ENCODE measurements around the gene GRID2.
"Not testable (repeated sequence)": the region's sequence is repeated elsewhere in the genome, so short reads cannot be mapped to it uniquely, and the experiment has no call there.

The GRID2 gene

DNA sequence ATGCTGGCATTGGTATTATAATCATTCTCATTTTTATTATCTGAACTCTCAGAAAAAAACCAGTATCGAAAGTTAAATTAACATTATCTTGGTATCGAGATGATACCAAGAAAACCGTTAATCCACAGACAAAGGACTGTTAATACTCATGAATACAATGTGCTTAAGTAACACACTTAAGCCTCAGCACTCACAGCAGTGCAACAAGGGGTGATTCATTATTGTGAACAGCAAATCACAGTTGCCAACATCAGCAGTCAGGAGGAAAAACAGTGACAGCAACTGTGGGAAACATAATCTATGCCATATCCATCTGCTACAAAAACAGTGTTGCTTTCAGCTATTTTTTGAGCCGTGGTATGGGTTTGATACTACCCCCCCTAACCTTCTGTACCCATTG lies 1313.8 kb downstream of the GRID2 start:
- DNase-seq: no peak

DNA sequence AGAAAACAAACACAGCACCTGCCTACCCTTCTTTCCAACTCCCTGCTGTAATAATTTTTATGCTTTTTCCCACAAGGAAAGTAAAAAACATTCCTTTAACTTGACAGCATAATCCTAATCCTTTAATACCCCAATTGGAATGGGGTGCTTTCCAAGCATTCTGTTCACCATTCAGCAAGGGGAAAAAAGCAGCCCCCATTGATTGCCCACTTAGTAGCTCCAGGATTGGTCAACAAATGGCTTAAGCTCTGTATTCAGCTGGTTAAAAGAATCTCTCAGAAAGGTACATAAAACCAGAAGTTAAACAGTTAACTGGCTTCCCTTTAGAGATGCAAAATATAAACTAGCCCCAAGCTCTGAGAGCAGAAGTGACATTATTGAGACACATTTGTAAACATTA lies 1330.0 kb downstream of the GRID2 start:
- DNase-seq: no peak

DNA sequence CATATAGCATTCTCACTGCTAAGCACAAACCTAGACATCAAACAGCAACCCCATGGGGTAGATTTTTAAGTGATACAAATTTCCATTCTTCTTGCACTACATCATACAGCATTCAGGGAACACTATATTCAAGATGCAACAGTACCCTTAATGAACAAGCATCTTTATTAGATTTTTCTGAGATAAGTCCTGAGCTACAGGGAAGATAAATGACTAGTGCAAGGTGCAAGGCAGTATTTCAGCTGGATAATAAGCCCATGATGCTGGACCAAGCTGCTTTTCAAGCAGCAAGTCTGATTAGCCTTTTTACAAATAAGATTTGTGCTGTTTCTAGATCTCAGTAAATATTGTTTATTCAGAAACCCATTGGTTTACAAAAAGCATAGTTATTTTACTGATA lies 1332.2 kb downstream of the GRID2 start:
- DNase-seq: no peak

- DNase-seq: no peak
These were observed 1341.4 kb downstream of the GRID2 start for GRCh38 chr4:93645120-93645519.

DNA sequence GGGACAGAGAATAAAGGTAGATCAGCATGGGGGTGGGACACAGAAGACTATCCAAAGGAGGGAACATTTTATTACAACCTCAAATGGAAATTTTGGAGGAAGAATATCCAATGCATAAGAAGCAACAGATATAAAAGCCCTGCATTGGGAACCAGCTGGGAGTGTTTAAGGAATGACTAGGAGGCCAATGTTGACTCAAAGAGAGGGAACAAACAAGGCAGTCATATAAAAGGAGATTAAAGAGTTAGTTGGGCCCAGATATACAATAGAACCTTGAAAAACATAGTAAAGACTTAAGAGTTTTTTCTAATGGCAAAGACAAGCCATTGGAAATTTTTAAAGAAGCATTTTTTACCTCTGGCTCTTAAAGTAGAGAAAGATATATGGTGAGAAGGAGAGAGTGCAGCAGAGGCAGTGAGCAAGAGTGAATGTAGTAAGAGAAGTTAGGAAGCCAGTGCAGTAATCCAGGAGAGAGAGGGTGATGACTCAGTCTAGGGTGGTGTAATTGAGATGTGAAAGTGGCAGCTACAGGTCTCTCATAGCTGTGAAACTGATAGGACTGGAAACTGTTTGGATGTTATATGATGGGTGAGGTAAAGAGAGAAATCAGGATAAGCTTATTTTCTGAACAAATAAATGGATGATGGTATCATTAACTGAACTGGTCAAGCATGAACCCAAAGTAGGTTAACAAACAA lies 1342.6 kb downstream of the GRID2 start:
- DNase-seq: no peak

- no peak for DNase-seq
These were observed 1344.5 kb downstream of the GRID2 start for GRCh38 chr4:93648258-93648657.

DNA sequence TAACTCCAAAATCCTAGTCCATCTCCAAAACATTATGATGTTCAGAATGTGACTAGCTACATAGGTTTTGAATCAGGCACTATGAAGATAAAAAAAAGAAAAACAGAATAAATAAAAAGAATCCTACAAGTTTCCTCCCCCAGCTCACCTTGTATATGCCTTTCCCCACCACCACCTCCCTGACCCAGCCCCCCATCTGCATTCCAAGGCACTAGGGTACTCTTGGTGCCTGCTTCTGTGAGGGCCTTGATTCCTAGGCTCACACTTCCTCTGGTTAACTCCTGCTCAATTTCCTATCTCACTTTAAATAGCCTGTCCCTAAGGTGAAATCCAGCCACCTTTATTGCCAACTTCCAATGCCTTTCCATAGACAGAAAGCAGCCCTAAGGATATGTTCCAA lies 1346.1 kb downstream of the GRID2 start:
- DNase-seq: no peak

DNA sequence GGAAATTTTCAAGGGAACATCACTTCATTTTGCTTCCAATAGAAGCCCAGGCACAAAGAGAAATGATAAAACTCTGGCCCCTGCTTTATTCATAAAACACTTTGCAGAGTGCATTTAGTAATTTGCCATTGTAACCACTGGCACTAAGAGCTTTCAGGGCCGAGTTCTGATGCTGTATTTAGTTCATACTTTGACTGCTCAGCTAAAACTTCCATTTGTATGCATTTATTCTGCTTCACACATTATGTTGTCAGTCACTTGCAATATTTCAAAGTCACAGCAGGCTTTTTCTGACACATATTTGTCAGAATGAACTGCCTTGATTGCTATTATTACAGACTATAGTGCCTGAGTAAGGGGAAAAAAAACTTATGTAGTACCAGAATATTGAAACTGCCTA lies 1350.4 kb downstream of the GRID2 start:
- DNase-seq: no peak

DNA sequence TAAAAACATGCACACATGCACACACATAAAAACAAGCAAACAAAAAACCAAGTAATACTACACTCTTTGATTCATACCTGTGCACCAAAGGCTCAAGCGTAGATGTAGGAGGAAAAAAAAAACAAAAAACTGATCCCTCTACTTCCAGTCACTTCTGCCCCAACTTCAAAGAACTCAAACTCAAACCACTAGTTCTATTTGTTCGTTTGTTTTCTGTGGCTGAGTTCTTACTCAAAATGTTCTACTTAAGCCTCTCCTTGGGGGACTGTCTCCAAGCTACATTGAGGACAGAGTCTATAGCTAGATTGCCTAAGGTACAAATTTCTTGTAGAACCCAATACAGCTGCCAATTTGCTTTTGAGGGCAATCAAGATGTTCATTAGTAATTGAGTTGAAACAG lies 1353.8 kb downstream of the GRID2 start:
- no peak for DNase-seq

GRCh38 chr4:93658443-93658842 lies 1354.7 kb downstream of the GRID2 start:
- DNase-seq: no peak

DNA sequence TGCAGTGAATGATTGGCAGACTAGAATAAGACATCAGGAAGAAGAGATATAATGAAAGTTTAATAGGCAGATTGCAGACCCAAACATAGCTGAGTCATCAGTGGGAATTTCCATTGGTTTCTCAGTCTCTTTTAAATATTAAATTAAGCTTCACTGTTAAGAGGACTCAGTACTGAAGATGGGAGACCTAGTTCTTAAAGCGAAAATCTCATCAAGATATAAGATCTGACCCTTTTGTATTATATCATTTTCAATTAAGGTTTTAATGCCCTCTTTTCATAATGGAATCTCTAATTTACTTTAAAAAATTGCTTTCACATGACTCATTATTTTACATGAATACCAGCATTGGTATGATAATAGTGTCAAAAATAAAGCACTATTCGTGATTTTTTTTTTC lies 1355.9 kb downstream of the GRID2 start:
- DNase-seq: no peak

- DNase-seq: no peak
These were observed 1356.3 kb downstream of the GRID2 start for GRCh38 chr4:93660036-93660435.

DNA sequence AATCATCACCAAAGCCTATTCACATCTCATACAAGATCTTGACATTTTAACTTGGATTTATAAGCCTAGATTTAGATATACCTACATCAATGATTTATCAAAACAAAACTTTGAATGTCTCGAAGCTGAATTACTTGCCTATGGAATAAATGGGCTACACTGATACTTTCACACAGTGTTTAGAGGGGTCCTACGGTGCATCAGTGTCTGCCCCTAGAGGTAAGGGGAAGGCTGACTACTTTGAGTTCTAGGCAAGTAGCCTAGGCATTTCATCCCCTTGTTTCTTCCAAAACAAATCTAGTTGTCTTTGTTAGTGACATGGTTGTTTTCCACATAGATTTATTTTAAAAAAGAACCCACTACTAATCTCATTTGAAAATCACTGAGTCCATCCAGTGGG lies 1366.7 kb downstream of the GRID2 start:
- no peak for DNase-seq

DNA sequence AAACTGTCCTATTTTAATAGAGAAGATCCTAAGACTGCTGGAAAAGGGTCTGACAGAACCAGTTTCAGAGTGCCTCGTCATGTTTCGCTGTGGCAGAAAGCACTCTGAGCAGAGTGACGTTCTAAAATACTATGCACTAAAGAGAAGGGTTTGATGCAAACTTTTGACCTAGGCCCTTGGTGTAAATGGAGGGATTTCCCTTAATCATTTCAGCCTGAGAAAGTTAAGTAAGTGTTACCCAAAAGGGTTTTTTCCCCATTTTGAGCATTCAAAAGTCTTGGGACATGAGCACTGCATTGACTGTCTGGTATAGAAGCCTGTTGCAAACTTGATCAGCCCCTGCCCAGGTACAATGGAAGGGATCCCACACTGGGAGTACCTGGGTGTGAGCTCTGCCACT lies 1367.3 kb downstream of the GRID2 start:
- DNase-seq: no peak

DNA sequence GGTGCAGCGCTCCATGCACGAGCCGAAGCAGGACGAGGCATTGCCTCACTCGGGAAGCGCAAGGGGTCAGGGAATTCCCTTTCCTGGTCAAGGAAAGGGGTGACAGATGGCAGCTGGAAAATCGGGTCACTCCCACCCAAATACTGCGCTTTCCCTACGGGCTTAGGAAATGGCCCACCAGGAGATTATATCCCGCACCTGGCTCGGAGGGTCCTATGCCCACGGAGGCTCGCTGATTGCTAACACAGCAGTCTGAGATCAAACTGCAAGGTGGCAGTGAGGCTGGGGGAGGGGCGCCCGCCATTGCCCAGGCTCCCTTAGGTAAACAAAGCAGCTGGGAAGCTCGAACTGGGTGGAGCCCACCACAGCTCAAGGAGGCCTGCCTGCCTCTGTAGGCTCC lies 1373.2 kb downstream of the GRID2 start:
- not testable (repeated sequence) for DNase-seq

- DNase-seq: no peak
These were observed 1380.8 kb downstream of the GRID2 start for GRCh38 chr4:93684571-93684970.

GRCh38 chr4:93687304-93687703 lies 1383.5 kb downstream of the GRID2 start:
- no peak for DNase-seq

DNA sequence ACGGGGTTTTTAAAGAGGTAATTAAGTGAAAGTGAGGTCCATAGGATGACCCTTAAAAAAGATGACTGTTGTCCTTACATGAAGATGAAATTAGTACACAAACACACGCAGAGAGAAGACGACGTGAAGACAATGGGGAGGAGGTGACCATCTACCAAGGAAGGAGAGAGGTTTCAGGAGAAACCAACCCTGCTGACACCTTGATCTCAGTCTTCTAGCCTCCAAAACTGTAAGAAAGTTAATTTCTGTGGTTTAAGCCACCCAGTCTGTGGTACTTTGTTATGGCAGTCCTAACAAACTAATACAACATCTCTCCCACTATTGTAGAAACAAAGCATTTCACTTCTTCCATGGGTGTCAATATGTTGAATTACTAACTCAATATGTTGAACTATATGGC lies 1385.2 kb downstream of the GRID2 start:
- no peak for DNase-seq

DNA sequence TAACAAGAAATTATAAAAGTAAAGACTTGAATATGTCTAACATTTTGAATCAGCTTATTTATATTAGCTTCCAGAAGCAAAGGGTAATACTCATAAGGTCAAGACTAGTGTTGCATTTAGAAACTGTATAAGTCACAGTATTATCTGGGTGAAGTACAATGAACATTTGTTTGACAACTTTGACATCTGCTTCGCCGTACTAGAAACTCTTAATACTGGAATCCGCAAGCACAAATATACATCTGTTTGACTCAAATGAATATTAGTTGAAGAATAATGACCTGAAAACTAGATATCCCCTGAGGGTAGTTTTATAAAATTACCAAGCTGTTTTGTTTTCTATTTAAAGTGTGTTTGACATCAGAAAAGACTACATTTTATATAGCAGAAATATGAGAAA lies 1389.4 kb downstream of the GRID2 start:
- no peak for DNase-seq

- no peak for DNase-seq
These were observed 1394.9 kb downstream of the GRID2 start for GRCh38 chr4:93698686-93699085.

- no peak for DNase-seq
These were observed 1396.8 kb downstream of the GRID2 start for GRCh38 chr4:93700571-93700970.

DNA sequence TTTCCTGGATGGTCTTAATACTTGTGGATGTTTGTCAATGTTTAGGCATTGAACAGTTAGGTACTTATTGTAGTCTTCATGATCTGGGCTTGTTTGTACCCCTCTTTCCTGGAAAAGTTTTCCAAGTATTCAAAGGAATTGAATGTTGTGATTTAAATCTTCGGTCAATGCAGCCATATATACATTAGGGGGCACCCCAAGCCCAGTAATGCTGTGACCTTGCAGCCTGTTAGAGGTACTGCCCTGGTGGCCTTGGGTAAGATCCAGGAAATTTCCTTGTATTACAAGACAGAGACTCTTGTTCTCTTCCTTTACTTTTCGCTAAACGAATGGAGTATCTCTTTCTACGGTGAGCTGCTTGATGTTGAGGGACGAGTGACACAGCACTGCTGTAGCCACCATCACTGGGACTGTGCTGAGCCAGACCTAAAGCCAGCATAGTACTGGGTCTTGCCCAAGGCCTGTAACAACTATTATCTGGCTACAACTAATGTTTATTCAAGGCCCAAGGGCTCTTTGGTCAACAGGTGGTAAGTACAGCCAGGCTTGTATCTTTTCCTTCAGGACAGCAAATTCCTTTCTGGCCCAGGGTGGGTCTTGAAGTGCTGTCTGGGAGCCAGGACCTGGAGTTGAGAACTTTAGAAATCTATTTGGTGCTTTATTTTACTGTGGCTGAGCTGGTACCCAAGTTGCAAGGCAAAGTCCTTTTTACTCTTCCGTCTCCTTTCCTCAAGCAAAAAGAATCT lies 1406.5 kb downstream of the GRID2 start:
- no peak for DNase-seq

DNA sequence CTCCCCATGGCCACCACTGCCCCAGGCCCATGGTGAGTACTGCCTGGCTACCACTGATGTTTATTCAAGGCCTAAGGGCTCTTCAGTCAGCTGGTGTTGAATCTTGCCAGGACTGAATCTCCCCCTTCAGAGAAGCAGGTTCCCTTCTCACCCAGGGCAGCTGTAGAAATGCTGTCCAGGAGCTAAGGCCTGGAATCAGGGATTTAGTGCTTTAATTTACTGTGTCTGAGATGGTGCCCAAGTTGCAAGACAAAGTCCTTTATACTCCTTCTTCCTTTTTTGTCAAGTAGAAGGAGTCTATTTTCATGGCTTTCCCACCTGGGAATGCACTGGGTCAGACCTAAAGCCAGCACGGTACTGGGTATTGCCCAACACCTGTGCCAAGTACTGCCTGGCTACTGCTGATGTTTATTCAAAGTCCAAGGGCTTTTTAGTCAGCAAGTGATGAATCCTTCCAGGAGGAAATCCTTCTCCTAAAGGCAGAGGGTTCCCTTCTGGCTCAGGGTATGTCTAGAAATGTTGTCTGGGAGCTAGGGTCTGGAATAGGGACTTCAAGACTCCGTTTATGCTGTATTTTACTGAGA lies 1407.2 kb downstream of the GRID2 start:
- no peak for DNase-seq

- DNase-seq: no peak
These were observed 1414.5 kb downstream of the GRID2 start for GRCh38 chr4:93718233-93718632.

Data from stimulated activated CD4-positive, alpha-beta T cell treated with anti-CD3 and anti-CD28 coated beads, Interleukin-15, amount 100 ng/mL, for 24 hours (primary cell).